Pons (tissue), 1 donor: ENCODE measurements around the gene EXOSC2.

ENCODE experiments used
- DNase-seq: peaks from one replicate; pipeline ENCODE4 v3.0.0-alpha.2; 2016; ENCODE audit warnings: low spot score

EXOSC2 gene

GRCh38 chr9:130696139-130696650 is 2.6 kb downstream of the EXOSC2 start:
- no peak for DNase-seq

DNA sequence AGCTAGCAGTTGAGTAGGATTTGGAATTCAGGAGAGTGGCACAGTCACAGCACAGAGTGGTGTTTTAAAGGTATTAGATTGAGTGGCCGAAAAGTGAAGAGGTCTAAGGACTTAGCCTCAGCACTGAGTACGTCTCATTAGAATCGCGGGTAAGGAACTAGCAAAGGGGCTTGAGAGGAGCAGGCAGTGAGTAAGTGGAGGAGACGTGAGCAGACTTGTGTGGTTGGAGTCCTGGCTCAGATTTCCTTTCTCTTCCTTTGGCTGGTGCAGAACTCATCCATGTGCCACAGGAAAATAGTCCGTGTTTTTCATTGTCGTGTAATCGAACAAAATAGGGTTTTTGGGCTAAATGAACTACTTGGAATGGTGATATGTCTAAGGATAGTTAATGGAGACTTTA is 3.4 kb downstream of the EXOSC2 start:
- DNase-seq: no peak

- DNase-seq: no peak
Observed at GRCh38 chr9:130698514-130698913, 4.9 kb downstream of the EXOSC2 start.

- no peak for DNase-seq
Observed at GRCh38 chr9:130699047-130699446, 5.5 kb downstream of the EXOSC2 start.

DNA sequence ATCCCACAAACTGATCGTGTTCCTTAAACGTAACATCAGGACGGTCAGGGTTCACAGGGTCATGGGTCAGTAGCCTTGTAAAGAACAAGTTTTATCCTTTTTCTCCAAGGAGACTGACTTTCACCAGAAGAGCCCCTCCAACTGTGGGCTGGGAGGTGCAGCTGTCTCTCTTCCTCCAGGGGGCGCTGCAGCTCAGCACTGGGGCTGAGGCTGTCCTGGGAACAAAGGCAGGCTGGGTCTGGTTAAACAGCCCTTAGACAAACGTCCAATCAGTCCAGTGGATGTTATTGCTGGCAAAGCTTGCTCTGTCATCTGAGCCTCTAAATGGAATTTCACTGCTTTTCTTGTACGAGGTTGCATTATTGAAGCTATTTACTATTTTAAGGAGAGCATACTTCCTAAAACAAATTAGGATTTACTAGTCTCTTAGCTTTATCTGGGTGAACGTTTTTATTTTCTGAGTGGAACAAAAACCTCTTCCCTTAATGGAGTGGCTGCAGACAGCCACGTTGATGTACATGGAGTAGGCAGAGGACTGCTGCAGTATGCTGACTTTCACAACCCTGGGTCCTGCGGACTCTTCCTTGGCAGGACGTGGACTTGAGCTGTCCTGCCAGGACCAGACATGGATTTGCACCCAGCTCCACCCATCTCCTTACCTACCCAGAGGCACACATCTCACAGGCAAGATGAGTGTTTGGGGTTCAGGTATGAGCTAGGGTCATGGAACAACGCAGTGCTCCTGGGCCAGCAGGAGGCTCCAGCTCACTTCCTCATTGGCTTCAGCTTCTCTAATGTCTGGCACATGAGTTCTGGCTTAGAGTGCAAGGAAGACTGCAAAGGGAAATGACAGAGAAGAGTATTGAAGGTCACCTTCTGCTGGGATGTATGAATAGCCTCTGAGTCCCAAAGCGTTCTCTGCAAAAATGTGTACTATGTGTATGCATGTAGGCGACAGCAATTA is 7.8 kb downstream of the EXOSC2 start:
- DNase-seq: peak; percentile 91

- DNase-seq: no peak
Observed at GRCh38 chr9:130703501-130703900, 9.9 kb downstream of the EXOSC2 start.

DNA sequence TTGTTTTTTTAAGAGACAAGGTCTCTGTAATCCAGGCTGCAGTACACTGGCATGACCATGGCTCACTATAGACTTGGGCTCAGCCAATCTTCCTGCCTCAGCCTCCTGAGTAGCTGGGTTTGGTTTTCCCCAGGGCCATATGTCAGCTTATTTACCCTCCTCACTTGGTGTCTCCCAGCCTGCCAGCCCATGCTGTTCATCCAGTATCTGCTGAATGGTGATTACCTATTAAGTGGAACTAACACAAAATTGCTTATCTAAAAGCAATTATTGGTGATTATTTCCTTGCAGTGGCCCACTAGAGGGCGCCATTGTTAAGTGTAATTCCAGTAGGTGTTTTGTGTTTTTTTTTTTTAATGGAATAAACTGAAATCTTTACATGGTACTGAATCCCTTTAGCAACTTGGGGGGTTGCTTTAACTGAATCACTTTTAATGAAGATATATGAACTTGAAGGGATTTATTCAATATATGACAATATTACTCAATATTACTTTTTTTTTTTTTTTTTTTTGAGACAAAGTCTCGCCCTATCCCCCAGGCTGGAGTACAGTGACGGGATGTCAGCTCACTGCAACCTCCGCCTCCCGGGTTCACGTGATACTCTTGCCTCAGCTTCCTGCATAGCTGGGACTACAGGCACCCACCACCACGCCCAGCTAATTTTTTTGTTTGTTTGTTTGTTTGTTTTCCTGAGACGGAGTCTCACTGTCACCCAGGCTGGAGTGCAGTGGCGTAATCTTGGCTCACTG is 13.8 kb downstream of the EXOSC2 start:
- peak; percentile 59 for DNase-seq

- no peak for DNase-seq
Observed at GRCh38 chr9:130710822-130711352, 17.3 kb downstream of the EXOSC2 start.

DNA sequence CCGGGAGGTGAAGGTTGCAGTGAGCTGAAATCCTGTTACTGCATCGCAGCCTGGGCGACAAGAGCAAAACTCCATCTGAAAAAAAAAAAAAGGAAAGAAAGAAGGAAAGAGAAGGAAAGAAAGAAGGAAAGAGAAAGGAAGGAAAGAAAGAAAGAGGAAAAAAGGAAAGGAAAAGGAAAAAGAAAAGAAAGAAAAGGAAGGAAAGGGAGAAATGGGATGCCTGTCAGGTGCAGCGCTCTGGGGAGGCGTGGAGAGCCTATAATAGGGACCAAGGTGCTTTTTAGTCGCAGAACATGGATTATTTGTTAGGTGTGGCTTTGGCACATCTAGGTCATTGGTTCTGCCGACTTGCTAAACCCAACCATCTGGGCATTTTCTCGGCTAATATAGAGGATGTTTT is 17.9 kb downstream of the EXOSC2 start:
- no peak for DNase-seq

DNA sequence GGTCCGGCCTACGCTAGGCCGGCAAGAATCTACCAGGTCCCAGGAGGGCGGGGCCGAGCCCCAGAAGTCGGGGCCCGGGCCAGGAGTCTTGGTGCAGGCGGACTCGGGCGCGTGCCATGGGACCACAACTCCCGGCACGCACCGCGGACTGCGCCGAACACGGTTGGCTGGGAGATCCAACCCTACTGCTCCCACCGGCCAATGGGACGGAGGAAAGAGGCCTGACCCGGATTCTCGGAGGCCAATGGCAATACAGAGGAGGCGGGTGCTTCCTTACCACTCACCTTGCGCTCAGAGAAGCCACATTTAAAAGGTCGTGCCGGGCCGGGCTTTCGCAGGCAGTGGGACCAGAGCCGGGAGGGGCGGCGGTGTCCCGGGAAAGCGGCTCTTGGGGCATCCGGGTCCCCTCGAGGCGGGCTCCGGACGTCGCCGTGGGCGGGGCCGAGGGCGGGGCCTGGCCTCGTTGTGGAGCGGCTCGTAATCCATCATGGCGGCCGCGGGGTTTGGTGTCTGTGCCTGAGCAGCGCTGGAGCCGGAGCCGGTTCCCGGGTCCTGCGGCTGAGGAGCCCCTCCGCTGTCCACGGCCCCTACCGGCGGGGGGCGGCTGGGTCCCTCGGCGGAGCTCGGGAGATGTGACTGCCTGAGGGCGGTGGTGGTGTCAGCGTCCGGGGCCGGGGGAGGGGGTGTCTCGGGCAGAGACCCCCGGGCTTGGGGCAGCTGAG is 19.1 kb downstream of the EXOSC2 start:
- peak; percentile 98 for DNase-seq

- peak; percentile 52 for DNase-seq
Observed at GRCh38 chr9:130713286-130713960, 19.8 kb downstream of the EXOSC2 start.

GRCh38 chr9:130714586-130715110 is 21.1 kb downstream of the EXOSC2 start:
- no peak for DNase-seq

DNA sequence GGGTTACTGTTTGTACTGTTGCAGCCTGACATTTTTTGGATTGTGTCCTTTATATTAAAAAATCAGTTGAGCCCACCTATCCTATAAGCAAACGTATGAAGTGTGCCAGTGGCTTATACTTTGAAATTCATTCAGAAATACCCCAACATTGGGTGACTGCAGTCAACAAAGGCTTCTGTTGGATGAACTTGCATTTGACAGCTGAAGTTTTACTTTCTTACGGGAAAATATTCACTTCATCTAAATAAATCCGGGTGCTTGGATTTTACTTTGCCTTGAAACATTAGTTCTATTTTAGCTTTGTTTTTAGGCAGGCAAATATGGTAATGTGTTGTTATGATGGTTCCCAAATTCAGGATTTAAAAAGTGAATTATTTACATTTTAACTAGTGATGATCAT is 21.7 kb downstream of the EXOSC2 start:
- DNase-seq: no peak

DNA sequence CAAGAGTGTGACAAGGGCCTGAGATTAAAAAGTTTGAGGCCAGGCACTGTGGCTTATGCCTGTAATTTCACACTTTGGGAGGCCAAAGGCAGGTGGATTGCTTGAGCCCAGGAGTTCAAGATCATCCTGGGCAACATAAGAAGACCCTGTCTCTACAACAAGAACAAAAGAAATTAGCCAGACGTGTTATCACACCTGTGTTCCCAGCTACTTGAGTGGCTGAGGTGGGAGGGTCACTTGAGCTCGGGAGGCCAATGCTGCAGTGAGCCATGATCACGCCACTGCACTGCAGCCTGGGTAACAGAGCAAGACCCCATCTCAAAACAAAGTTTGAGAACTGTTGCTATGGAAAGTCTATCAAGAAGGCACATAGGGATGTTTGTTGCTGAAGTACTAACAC is 25.0 kb downstream of the EXOSC2 start:
- DNase-seq: no peak

GRCh38 chr9:130720762-130721161 is 27.2 kb downstream of the EXOSC2 start:
- DNase-seq: no peak

GRCh38 chr9:130728721-130729120 is 35.1 kb downstream of the EXOSC2 start:
- DNase-seq: no peak

GRCh38 chr9:130729145-130729544 is 35.6 kb downstream of the EXOSC2 start:
- DNase-seq: no peak

DNA sequence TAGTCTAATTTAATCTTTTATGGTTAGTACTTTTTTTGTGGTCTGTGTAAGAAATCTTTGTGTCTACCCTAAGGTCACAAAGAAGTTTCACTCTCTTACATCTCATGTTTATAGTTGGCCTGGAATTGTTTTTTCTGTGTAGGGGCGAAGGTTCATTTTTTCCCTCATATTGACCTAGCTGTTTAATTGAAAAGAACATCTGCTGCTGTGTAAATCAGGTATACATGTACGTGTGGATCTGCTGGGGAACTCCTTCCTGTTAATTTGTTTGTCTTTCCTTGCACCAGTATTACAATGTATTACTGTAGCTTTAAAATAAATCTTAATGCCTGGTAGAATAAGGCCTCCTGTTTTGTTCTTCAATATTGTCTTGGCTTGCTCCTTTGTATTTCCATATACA is 37.8 kb downstream of the EXOSC2 start:
- no peak for DNase-seq

DNA sequence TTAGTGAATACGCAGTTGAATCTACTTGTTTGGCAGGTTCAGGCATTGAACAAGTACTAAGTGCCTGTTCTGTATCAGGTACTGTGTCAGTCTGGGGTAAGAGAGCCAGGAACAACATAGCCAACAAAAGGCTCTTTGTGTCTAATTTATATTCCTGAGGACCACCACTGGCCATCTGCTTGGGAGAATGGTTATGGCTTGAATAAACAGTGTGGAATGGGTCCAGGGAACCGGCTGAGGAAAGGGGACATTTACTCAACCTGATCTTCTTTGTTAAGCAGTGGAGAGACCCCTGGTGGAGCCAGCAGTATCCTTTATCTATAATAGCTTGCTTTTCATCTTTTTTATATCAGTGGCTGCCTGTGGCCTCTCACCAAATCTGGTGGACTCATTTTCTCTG is 38.6 kb downstream of the EXOSC2 start:
- no peak for DNase-seq

- no peak for DNase-seq
Observed at GRCh38 chr9:130732793-130733221, 39.2 kb downstream of the EXOSC2 start.

- DNase-seq: no peak
Observed at GRCh38 chr9:130735566-130735965, 42.0 kb downstream of the EXOSC2 start.
